Stimulated activated CD4-positive, alpha-beta T cell treated with anti-CD3 and anti-CD28 coated beads, Interleukin-1b, Interleukin-23, amount 100 ng/mL, for 24 hours (primary cell): Measurements from ENCODE around the gene ASCC3.
"Not testable (repeated sequence)": the region's sequence is repeated elsewhere in the genome, so short reads cannot be mapped to it uniquely, and the experiment has no call there.

Source experiments
- DNase-seq, 4 experiments: peaks; one replicate each; pipeline ENCODE4 v3.0.0-alpha.2; 2020; ENCODE audit warnings: low read depth in 4 of 4, low spot score in 1 of 4

Gene ASCC3

DNA sequence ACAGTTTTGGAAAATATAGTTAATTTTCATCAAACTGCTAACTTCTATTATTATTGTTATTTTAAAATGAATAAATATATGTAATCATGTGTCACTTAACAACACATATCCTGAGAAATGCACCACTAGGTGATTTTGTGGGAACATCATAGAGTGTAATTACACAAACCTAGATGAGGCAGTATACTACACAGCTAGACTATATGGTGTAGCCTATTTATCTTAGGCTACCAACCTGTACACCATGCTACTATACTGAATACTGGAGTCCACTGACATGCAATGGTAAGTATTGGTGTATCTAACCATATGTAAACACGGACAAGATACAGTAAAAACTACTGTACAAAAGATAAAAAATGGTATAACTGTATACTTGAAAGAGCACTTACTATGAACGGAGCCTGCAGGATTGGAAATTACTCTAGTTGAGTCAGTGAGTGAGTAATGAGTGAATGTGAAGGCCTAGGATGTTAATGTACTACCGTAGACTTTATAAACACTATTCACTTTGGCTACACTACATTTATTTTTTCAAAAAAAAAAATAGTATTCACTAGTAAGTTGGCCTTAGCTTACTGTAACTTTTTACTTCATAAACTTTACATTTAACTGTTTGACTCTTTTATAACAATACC lies 72.4 kb downstream of the ASCC3 start:
- no peak for DNase-seq

DNA sequence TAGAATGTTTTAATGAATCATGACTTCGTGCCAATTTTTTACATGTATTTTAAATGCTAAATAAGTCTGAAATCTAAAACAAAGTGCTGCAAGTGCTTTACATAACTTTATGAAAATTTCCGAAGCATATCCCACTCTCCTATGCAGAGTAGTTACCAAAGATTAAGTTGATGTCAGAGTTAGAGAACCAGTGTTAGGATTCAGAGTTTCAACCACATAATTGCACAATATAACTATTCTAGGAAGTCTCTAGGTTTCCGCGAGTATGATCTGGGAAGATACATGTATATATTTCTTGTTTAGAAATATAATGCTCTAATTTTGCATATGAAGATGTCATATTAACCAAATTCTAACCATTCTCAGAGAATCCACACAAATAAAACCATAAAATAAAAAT lies 74.8 kb downstream of the ASCC3 start:
- no peak for DNase-seq

DNA sequence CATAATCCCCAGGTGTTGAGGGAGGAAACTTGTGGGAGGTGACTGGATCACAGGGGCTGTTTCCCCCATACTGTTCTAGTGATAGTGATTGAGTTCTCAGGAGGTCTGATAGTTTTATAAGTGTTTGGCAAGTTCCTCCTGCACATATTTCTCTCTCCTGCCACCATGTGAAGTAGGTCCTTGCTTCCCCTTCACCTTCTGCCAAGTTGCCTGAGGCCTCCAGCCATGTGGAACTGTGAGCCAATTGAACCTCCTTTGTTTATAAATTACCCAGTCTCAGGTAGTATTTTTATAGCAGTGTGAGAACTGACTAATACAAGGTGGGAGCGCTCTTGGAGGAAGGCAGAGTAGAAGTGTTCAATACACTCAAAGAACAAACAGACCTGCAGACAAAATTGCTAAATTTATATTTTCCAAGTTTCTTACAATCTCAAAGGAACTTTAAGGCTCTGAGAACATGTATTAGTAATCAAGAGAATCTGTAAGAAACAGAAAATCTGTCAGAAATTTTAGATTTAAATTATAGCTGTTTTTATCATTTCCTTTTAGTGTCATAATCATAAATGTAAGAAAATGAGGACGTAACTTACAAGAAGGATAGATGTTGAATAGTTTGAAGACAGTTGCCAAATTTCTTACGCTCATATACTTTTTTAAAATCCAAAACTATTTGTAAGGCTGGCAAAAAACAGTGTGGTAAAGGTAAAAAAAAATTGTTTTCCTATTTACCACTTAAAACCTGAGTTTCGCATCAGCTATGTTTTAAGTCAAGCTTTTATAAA lies 77.7 kb downstream of the ASCC3 start:
- DNase-seq, result no peak

DNA sequence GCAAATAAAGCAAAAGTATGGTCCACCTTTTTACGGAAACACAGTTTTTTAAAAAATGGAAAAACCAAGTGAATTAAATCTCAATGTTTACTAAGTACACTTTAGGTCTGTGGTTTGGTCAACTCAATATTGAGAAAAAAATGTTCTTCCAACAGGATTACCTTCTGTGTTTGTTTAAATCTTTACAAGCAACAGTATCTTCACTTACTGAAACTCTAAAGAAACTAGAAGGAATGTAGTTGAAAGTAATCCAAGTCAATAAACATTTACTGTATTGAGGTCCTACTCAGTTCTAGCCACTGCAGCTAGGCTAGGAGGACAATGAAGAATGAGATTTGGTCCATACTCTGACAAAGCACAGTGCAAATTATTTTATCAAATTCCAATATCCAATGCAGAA lies 80.1 kb downstream of the ASCC3 start:
- DNase-seq, result no peak

DNA sequence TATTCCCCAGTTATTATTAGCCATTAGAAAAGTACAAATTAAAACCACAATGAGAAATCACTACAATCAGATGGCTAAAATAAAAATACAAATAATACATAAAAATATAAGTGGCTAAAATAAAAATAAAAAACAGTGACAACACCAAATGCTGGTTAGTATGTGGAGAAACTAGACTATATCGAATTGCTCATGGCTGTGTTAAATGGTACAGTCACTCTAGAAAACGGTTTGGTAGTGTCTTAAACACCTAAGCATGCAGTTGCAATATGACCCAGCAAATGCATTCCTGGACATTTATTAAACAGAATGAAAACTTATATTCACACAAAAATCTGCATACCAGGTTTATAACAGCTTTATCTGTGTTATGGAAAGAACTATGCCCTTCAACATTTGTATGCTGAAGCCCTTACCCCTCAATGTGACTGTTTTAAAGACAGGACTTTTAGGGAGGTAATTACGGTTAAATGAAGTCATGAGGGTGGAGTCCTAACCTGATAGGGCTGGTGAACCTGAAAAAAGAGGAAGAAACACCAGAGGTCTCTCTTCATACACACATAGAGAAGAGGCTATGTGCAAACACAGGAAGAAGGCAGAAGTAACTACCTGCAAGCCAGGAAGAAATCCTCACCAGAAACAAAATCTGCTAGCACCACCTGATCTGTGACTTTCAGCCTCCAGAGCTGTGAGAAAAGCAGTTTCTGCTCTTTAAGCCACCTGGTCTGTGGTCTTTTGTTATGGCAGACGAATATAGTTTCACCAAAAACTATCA lies 84.9 kb downstream of the ASCC3 start:
- DNase-seq, result no peak

DNA sequence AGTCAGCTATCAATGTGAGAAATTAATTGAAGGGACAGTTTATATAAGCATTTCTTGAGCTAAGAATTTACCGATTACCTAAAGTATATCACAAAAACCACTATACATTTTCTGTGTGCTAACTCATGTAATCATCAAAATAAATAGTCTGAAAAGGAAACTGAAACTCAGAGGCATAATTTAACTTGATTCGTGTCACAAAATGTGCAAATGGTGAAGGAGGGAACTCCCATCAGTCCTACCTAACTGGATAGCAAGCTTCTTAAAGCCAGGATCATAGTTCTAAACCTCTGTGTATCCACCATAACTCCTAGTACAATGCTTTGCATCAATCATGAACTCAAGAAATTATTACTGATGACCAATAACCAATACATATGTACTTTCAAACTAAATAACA lies 91.0 kb downstream of the ASCC3 start:
- DNase-seq, result no peak

DNA sequence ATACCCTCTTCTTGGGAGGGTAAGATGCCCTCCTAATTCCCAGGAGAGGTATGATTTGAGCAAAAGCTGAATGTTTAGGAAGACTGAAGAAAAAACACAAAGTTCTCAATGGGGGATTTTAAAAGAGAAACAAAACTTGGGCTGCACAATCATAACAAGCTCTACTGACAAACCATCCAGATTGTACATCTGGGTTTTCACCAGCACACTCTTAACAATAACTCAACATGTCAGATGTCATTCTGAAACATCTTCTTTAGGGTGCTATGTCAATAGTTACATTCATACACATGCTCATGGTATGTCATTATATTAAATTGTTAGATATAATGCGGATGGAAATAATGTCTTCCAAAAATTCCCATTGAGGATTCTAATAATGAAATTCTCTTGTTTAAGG lies 95.1 kb downstream of the ASCC3 start:
- no peak for DNase-seq

DNA sequence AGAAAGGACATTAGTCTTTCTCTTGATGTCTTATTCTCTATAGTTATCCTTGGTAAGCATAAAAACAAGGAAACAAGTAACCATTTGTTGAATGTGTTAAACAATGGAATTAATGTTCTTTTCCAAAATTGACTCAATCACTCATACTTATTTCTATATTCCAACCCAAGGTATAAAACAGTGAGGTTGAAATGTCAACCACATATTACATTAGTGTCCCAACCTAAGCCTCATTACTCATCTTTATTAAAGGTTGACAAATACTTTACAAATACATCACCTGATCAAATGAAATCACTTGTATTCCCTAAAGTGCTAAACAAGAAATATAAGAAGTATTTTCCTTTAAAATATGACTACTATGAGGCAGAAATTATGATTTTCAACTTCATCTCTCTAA lies 100.5 kb downstream of the ASCC3 start:
- DNase-seq, result no peak

DNA sequence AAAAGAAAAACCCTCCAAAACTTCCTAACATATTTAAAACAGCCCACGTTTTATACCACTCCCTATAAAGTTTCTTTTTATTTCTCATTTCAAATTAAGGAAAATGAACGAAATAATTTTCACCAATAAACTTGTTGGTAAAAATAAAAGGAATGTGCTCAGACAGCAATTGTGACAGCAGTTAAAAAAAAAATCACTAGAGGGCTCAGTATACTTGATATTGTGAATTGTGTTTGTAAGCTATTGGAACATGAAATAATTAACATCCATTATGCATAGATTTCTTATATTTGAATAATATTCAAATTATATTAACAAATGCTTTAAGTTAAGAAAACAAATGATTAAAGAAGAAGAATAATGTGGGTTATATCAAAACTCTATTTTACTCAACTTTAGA lies 105.5 kb downstream of the ASCC3 start:
- DNase-seq, result no peak

DNA sequence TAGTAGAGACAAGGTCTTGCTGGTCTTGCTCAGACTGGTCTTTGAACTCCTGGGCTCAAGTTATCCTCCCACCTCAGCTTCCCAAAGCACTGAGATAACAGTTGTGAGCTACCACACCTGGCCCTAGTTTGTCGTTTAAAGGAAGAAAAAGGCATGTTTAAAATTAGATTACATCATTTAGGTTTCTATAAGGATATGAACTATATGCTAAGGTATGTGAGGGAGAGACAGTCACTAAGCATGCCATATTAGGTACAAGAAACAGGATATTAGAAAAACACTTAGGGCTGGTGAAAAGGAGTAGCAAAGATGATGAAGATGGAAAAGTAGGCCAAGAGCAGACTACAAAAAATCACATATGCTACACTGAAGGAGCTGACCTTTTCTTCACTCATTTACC lies 106.4 kb downstream of the ASCC3 start:
- no peak for DNase-seq

DNA sequence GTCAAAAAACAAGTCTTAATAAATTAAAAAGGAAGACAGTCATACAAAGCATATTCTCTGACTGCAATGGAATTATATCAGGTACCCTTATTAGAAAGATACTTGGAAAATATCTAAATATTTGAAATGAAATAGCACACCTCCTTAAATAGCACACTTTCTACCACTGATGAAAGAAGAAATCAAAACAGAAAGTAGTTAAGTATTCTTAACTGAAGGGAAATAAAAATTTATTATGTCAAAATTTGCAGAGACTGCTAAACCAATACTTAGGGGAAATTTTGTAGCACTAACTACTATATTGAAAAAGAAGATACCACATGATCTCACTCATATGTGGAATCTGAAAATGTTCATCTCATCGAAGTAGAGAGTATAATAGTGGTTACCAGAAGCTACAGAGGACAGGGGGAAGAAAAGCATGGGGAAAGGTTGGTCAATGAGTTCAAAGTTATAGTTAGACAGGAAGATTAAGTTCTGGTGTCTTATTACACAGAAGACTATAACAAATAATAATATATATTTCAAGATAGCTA lies 112.2 kb downstream of the ASCC3 start:
- DNase-seq, result no peak

DNA sequence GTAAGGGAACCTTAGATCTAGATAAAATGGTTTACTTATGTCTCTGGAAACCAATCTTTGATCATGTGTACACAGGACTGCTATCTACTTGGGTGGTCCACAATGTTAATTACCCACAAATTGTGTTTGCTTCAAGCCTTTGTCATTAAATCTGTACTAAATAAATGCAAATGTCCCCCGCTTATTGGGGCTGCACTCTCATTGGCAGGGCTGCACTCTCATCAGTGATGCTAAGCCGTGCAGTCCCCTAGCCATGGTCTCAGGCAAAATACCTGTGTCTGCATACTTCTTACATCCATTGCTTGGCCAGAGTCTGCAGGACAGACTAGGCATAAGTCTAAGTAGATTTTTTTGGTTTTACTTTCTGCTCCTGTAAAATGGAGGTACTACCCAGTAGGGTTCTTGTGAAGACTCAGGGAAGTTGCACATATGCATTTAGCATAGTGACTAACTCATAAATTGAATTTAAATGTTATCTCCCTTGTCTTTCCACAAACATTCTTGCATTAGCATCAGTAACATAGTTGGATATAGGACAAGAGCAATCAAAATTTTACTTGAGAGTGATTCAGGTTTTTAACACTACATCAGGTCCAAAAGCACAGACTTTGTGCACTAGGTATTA lies 117.4 kb downstream of the ASCC3 start:
- no peak for DNase-seq

DNA sequence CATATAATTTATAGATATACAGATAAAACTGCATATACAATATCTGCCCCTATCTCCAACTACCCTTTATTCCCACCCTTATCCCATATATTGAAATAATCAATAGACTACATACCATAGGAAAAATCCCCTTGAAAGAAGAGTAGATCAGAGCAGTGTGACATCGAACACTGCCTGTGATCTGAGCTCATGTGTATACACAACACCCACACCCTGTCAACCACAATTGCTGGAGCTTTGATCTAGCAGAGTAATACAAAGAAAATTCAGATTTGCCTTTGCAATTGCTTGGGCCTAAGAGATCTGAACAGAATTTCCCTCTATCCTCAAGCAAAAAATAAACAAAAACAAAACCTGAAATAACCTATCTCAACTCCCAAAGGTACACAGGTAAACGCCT lies 119.3 kb downstream of the ASCC3 start:
- no peak for DNase-seq

DNA sequence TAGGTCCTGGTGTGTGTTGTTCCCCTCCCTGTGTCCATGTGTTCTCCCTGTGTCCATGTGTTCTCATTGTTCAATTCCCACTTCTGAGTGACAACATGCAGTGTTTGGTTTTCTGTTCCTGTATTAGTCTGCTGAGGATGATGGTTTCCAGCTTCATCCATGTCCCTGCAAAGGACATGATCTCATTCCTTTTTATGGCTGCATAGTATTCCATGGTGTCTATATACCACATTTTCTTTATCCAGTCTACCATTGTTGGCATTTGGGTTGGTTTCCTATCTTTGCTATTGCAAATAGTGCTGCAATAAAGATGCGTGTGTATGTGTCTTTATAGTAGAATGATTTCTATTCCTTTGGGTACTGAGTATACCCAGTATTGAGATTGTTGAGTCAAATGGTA lies 122.7 kb downstream of the ASCC3 start:
- DNase-seq, result not testable (repeated sequence)

DNA sequence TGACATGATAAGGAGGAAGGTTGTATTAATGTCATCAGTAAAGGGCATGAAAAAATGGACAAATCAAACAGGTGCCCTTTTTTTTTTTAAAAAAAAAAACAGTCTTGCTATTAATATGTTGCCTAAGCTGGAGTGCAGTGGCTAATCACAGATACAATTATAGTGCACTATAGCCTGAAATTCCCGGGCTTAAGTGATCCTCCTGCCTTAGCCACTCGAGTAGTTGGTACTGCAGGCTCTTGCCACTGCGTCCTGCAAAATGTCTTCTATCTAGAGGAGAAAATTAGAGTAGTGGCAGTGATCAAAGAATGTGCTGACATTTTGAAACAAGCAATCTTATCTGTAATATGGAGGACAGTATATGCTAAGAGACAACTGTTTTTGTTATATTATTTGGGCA lies 127.7 kb downstream of the ASCC3 start:
- DNase-seq, result no peak

DNA sequence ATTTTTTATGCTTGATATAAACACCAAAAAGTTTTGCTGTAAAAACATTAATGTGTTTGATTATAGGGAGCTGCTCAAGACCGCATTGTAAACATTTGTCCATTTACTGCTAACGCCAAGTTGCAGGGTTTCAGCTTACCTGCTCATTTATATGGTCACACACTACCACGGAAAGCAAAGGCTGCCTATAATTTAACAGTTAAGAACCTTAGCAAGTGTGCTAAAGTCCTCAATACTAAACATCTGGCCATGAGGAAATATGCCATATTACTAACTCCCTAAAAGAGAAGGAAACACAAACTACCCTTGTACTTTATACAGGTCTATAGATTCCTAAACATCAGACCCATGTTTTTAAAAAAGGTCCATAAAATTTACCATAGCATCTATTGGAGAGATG lies 129.5 kb downstream of the ASCC3 start:
- no peak for DNase-seq

DNA sequence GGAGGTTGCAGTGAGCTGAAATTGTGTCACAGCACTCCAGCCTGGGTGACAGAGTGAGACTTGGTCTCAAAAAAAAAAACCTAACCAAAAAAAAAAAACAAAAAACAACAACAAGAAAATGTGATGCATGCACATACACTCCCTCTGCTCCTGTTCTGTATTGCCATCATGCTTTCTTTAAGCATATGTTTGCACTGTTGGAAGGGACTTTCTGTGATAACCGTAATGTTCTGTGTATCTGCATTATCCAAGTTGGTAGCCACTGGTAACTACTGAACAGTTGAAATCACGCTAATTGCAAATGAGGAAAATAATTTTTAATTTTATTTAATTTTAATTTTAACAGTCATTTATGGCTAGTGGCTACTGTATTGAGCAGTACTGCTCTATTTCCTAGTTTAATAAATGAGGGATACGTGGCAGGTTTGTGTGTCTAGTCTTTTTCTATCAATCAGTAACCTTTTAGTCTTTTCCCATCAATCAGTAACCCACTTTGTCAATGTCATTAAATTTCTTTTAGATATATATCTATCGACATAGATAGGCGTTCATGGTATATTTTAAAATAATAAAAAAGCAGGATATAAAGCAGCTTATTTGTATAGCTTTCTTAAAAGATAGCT lies 135.6 kb downstream of the ASCC3 start:
- DNase-seq, result no peak

DNA sequence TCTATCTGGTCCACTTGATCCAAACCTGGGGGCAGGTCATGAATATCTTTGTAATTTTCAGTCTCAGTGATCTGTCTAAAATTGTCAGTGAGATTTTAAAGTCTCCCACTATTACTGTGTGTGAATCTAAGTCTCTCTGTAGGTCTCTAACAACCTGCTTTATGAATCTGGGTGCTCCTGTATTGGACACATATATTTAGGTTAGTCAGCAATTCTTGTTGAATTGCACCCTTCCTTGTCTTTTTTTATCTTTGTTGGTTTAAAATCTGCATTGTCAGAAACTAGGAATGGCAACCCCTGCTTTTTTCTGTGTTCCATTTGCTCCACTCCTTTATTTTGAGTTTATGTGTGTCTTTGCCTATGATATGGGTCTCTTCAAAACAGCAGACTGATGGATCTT lies 140.7 kb downstream of the ASCC3 start:
- DNase-seq, result no peak

DNA sequence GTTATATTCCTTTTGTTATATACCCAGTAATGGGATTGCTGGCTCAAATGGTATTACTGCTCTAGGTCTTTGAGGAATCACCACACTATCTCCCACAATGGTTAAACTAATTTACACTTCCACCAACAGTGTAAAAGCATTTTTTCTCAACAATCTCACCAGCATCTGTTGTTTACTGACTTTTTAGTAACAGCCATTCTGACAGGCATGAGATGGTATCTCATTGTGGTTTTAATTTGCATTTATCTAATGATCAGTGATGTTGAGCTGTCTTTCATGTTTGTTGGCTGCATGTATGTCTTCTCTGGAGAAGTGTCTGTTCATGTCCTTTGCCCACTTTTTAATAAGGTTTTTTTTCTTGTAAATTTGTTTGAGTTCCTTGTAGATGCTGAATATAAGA lies 143.4 kb downstream of the ASCC3 start:
- DNase-seq, result not testable (repeated sequence)

DNA sequence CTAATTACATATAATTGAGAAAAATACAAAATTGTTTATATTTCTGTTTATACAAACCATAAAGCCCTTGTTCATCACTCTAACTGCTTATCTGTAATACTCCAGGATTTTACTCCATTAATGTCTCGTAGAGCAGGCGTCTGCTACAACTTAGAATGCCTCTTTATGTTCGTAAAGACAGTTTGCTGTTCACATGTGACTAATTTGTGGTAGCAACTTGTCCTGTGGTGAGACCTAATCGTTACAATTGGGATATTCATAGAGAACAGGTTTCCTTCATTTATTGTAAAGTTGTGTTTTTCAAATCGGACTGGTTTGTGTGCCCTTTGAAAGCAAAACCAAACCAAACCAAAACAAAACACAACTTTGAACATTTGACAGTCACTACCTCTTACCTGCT lies 149.7 kb downstream of the ASCC3 start:
- no peak for DNase-seq
